Neural cell (in vitro differentiated cells): ENCODE data around the gene DPP7. TPM values are rescaled to one million over a fixed set of nuclear protein-coding genes. Genes with fewer than 3 reads are reported as not detected.

Experiments
- H2AFZ ChIP-seq: fragments of 200-600, 300-800 bp; sonication (generic), shearing (Covaris generic); 2 replicates; pipeline ENCODE4 v1.6.0; 2014; ENCODE audit warnings: low read depth, mild to moderate bottlenecking, antibody characterized with exemption, low read length, moderate library complexity
- H3F3A ChIP-seq: fragments of 200-600 bp; shearing (Covaris generic); 2 replicates; pipeline ENCODE4 v1.6.1; 2016; ENCODE audit warnings: mild to moderate bottlenecking, moderate library complexity, mixed read lengths, antibody characterized with exemption, low read length; ENCODE audit not compliant: insufficient read depth, poor library complexity, severe bottlenecking
- H3K27ac ChIP-seq: fragments of 200-600, 300-800 bp; sonication (generic), shearing (Covaris generic); 2 replicates; pipeline ENCODE4 v1.5.1; 2014; ENCODE audit warnings: mild to moderate bottlenecking, low read length, moderate library complexity
- H3K27me3 ChIP-seq: fragments of 300-800, 200-600 bp; sonication (generic), shearing (Covaris generic); 2 replicates; pipeline ENCODE4 v1.6.0; 2014; ENCODE audit warnings: mild to moderate bottlenecking, low read depth, low read length, moderate library complexity; ENCODE audit not compliant: insufficient read depth
- H3K36me3 ChIP-seq: fragments of 300-800, 200-600 bp; sonication (generic), shearing (Covaris generic); 2 replicates; pipeline ENCODE4 v1.5.1; 2014; ENCODE audit warnings: mild to moderate bottlenecking, antibody characterized with exemption, low read length, moderate library complexity; ENCODE audit not compliant: insufficient read depth
- H3K4me2 ChIP-seq: fragments of 300-800, 200-600 bp; sonication (generic), shearing (Covaris generic); 2 replicates; pipeline ENCODE4 v1.6.0; 2014; ENCODE audit warnings: mild to moderate bottlenecking, low read length
- H3K4me3 ChIP-seq: fragments of 300-800, 200-600 bp; sonication (generic), shearing (Covaris generic); 2 replicates; pipeline ENCODE4 v1.5.1; 2014; ENCODE audit warnings: mild to moderate bottlenecking, low read length, moderate library complexity
- H3K79me2 ChIP-seq: fragments of 200-600 bp; shearing (Covaris generic); replicated peaks from 2 replicates; pipeline ENCODE4 v1.6.0; 2014; ENCODE audit warnings: mild to moderate bottlenecking, low read length, moderate library complexity; ENCODE audit not compliant: insufficient read depth
- H3K9ac ChIP-seq: fragments of 300-800, 200-600 bp; sonication (generic), shearing (Covaris generic); 2 replicates; pipeline ENCODE4 v1.6.1; 2016; ENCODE audit warnings: mild to moderate bottlenecking, low read length, mixed read lengths
- H3K9me2 ChIP-seq: fragments of 200-600 bp; shearing (Covaris generic); 2 replicates; pipeline ENCODE4 v1.6.1; 2016; ENCODE audit warnings: mild to moderate bottlenecking, low read length, mixed read lengths; ENCODE audit not compliant: insufficient read depth
- H3K9me3 ChIP-seq: fragments of 200-600, 300-800 bp; sonication (generic), shearing (Covaris generic); 2 replicates; pipeline ENCODE4 v1.6.1; 2016; ENCODE audit warnings: mild to moderate bottlenecking, mixed run types, low read length, moderate library complexity, mixed read lengths
- H4K20me1 ChIP-seq: fragments of 200-600 bp; shearing (Covaris generic); 2 replicates; pipeline ENCODE4 v1.6.1; 2016; ENCODE audit warnings: mild to moderate bottlenecking, mixed run types; ENCODE audit not compliant: insufficient read depth
- EP300 ChIP-seq: fragments of 450-650 bp; conservative IDR thresholded peaks from 2 replicates; pipeline ENCODE4 v1.6.1; 2014; ENCODE audit warnings: antibody characterized with exemption, mild to moderate bottlenecking, moderate library complexity; ENCODE audit not compliant: poor library complexity, severe bottlenecking
- MXI1 ChIP-seq: fragments of 450-650 bp; conservative IDR thresholded peaks from 2 replicates; pipeline ENCODE4 v1.6.1; 2014; ENCODE audit warnings: antibody characterized with exemption, mild to moderate bottlenecking; ENCODE audit not compliant: poor library complexity, severe bottlenecking
- POLR2AphosphoS5 ChIP-seq: IDR thresholded peaks from 2 replicates; pipeline ENCODE4 v1.6.1; 2012
- RAD21 ChIP-seq: fragments of 450-650 bp; conservative IDR thresholded peaks from 2 replicates; pipeline ENCODE4 v1.6.1; 2014; ENCODE audit warnings: antibody characterized with exemption, mild to moderate bottlenecking, moderate library complexity
- REST ChIP-seq: IDR thresholded peaks from 2 replicates; pipeline ENCODE4 v1.6.1; 2012; ENCODE audit warnings: borderline replicate concordance
- SMC3 ChIP-seq: fragments of 450-650 bp; conservative IDR thresholded peaks from 2 replicates; pipeline ENCODE4 v1.6.1; 2014; ENCODE audit warnings: antibody characterized with exemption, mild to moderate bottlenecking, moderate library complexity; ENCODE audit not compliant: poor library complexity
- TAF1 ChIP-seq: IDR thresholded peaks from 2 replicates; pipeline ENCODE4 v1.6.1; 2012; ENCODE audit warnings: low read depth
- polyA plus RNA-seq: library from polyadenylated mRNA; depleted of rRNA; stranded (reverse); fragments of >200 nt; gene quantifications from 2 replicates; pipeline ENCODE4 v1.2.3, GENCODE V29; 2014
- TF ChIP-seq, protein P1 (sequence below): fragments of 450-650 bp; IDR thresholded peaks from 2 replicates; pipeline ENCODE4 v1.5.1; 2014; ENCODE audit warnings: antibody characterized with exemption, mild to moderate bottlenecking, moderate library complexity; ENCODE audit not compliant: poor library complexity, severe bottlenecking

The DPP7 gene
- polyA plus RNA-seq, 1 donor from 2014 or later, result 23.3 TPM

GRCh38 chr9:137139468-137140150 lies 25.1 kb upstream of the DPP7 start:
- H3K9me3 ChIP-seq, result no peaks in the 10 kb centered on the region
- H3K27me3 ChIP-seq, result peaks cover 85% of the 10 kb centered on the region
- H3K4me3 ChIP-seq, result peak overlapping the region; percentile 41

GRCh38 chr9:137138722-137139467 lies 24.4 kb upstream of the DPP7 start, which contains the start of gene GRIN1:
Gene GRIN1 (plus strand): TSS chr9:137139154. CDS start chr9:137139487, 333 bp downstream.
- peak within 1 kb of the TSS; percentile 58 for H3K4me3 ChIP-seq
- H2AFZ ChIP-seq, result peak within 1 kb of the TSS; percentile 21
- no peaks in the 10 kb centered on the region for H3K36me3 ChIP-seq
- H3K9ac ChIP-seq, result peak within 1 kb of the TSS; percentile 58
- peaks cover 86% of the 10 kb centered on the region for H3K27me3 ChIP-seq
- H3K27ac ChIP-seq, result peak within 1 kb of the TSS; percentile 35
- TF ChIP-seq REST, result no peak
- peak; percentile 8 for TF ChIP-seq POLR2AphosphoS5
- H3K4me2 ChIP-seq, result no peak within 1 kb of the TSS
- H3F3A ChIP-seq, result no peaks in the 10 kb centered on the region
- H3K79me2 ChIP-seq, result no peaks in the 10 kb centered on the region
- H3K9me2 ChIP-seq, result no peaks in the 10 kb centered on the region
- H3K9me3 ChIP-seq, result no peaks in the 10 kb centered on the region
- H4K20me1 ChIP-seq, result no peaks in the 10 kb centered on the region

More at GRCh38 chr9:137139468-137140150, 25.1 kb upstream of the DPP7 start:
- Histone ChIP-seq H3K79me2 (no peaks in the 10 kb centered on the region), H4K20me1 (no peaks in the 10 kb centered on the region), H3F3A (no peaks in the 10 kb centered on the region), H3K9ac (no peak overlapping the region), H3K36me3 (no peaks in the 10 kb centered on the region), H3K27ac (no peak overlapping the region), H3K4me2 (no peak overlapping the region), H3K9me2 (no peaks in the 10 kb centered on the region), H2AFZ (no peak overlapping the region)
- TF ChIP-seq POLR2AphosphoS5 (peak; percentile 44), RAD21 (no peak), TAF1 (no peak)
- TF ChIP-seq, protein P1, sequence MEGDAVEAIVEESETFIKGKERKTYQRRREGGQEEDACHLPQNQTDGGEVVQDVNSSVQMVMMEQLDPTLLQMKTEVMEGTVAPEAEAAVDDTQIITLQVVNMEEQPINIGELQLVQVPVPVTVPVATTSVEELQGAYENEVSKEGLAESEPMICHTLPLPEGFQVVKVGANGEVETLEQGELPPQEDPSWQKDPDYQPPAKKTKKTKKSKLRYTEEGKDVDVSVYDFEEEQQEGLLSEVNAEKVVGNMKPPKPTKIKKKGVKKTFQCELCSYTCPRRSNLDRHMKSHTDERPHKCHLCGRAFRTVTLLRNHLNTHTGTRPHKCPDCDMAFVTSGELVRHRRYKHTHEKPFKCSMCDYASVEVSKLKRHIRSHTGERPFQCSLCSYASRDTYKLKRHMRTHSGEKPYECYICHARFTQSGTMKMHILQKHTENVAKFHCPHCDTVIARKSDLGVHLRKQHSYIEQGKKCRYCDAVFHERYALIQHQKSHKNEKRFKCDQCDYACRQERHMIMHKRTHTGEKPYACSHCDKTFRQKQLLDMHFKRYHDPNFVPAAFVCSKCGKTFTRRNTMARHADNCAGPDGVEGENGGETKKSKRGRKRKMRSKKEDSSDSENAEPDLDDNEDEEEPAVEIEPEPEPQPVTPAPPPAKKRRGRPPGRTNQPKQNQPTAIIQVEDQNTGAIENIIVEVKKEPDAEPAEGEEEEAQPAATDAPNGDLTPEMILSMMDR, result no peak

DNA sequence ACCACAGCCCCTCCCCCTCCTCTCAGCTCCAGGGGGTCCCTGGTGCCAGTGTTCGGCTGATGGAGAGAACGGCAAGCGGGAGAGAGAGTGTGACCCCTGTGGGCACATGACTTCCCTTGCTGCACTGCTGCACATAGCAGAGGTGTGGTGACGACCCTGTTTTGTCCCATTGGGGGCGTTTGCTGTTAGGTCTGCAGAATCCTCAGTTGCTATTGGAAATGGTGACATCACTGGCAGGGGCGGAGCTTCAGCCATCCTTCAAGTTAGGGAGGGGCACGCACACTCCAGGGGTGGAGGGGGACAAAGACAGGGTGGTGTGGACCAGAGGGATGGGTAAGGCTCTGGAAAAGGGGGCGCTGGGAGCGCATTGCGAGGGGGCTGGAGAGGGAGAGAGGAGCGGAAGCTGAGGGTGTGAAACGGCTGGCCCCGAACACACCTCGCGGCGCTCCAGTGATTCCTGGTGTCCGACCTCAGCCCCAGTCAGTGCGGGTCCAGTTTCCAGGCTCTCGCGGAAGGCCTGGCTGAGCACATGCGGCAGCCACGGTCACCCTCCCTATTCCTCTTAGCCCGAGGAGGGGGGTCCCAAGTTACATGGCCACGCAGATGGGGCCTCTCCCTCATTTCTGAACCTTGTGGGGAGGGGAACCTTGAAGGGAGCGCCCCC lies 23.7 kb upstream of the DPP7 start:
- peak overlapping the region; percentile 21 for H2AFZ ChIP-seq
- peaks cover 79% of the 10 kb centered on the region for H3K27me3 ChIP-seq
- H3K9me3 ChIP-seq, result no peaks in the 10 kb centered on the region
- H3K4me3 ChIP-seq, result peak overlapping the region; percentile 58
- H3K36me3 ChIP-seq, result no peaks in the 10 kb centered on the region
- no peaks in the 10 kb centered on the region for H3F3A ChIP-seq
- H4K20me1 ChIP-seq, result no peaks in the 10 kb centered on the region
- H3K27ac ChIP-seq, result peak overlapping the region; percentile 35
- H3K4me2 ChIP-seq, result no peak overlapping the region
- H3K9ac ChIP-seq, result peak overlapping the region; percentile 58
- no peaks in the 10 kb centered on the region for H3K9me2 ChIP-seq
- H3K79me2 ChIP-seq, result no peaks in the 10 kb centered on the region
- TF ChIP-seq MXI1 (no peak), POLR2AphosphoS5 (peak; percentile 60), TAF1 (peak; percentile 38), EP300 (peak; percentile 62), RAD21 (no peak), SMC3 (no peak)
- TF ChIP-seq, protein P1, result peak; percentile 56
